MCF 10A (cell line): ENCODE data around the gene NUDCD3. TPM values are rescaled to one million over a fixed set of nuclear protein-coding genes. Genes with fewer than 3 reads are reported as not detected.

Experiments
- BruUV-seq: library from RNA; stranded (reverse); fragments of 400-500 nt; replicated peaks from 2 replicates; lab custom pipeline; 2021; lab: Mats Ljungman, UMichigan
- CTCF ChIA-PET: fragments of 300-600 bp; sonication (Branson Sonifier 250); formaldehyde crosslinking; extraction: SDS; loops from one replicate; lab custom pipeline; 2021; ENCODE audit warnings: antibody characterized with exemption, inconsistent platforms; lab: Yijun Ruan, JAX
- POLR2A ChIA-PET: fragments of 300-600, 350-650 bp; sonication (Branson Sonifier 250); formaldehyde crosslinking; extraction: SDS; loops from one replicate; lab custom pipeline; 2020; ENCODE audit warnings: antibody characterized with exemption, inconsistent platforms; lab: Yijun Ruan, JAX
- DNase-seq: peaks from one replicate; pipeline ENCODE4 v3.0.0-alpha.2; 2018; ENCODE audit not compliant: unreplicated experiment
- H3K27ac Mint-ChIP-seq: one replicate; pipeline ENCODE4 v1.8.0; 2022; ENCODE audit warnings: mild to moderate bottlenecking, low read depth, mixed read lengths; ENCODE audit not compliant: unreplicated experiment
- H3K27me3 Mint-ChIP-seq: one replicate; pipeline ENCODE4 v1.8.0; 2022; ENCODE audit warnings: mixed read lengths; ENCODE audit not compliant: insufficient read depth, unreplicated experiment
- H3K36me3 Mint-ChIP-seq: one replicate; pipeline ENCODE4 v1.8.0; 2022; ENCODE audit warnings: mild to moderate bottlenecking, moderate library complexity, mixed read lengths; ENCODE audit not compliant: insufficient read depth, unreplicated experiment
- H3K4me1 Mint-ChIP-seq: one replicate; pipeline ENCODE4 v1.8.0; 2022; ENCODE audit warnings: mixed read lengths; ENCODE audit not compliant: insufficient read depth, unreplicated experiment
- H3K4me3 Mint-ChIP-seq: one replicate; pipeline ENCODE4 v1.8.0; 2022; ENCODE audit warnings: mild to moderate bottlenecking, moderate library complexity, mixed read lengths; ENCODE audit not compliant: unreplicated experiment
- H3K9me3 Mint-ChIP-seq: one replicate; pipeline ENCODE4 v1.8.0; 2022; ENCODE audit warnings: mixed read lengths; ENCODE audit not compliant: unreplicated experiment
- CTCF ChIP-seq: fragments of 200-600 bp; IDR thresholded peaks from one replicate; pipeline ENCODE4 v1.8.0; 2022; ENCODE audit warnings: antibody characterized with exemption, mild to moderate bottlenecking; ENCODE audit not compliant: unreplicated experiment
- intact Hi-C: fragments of 100-400 bp; cut with micrococcal nuclease; formaldehyde crosslinking; loops from 2 replicates; pipeline ENCODE4 v1.14.1; 2022
- total RNA-seq: library from RNA; stranded (reverse); gene quantifications from 2 replicates; pipeline ENCODE4 v1.2.3, GENCODE V29; 2022

The NUDCD3 gene
- total RNA-seq, 1 experiment from 2014 or later = 85.5 TPM

GRCh38 chr7:44521347-44522095 is 31.1 kb upstream of the NUDCD3 start:
- no peak for TF ChIP-seq CTCF
- BruUV-seq = no TSS peak
- DNase-seq = no peak
- Mint-ChIP-seq H3K36me3 (peaks cover 6% of the 10 kb centered on the region), H3K4me3 (no peak overlapping the region), H3K9me3 (peaks cover 8% of the 10 kb centered on the region), H3K27me3 (peaks cover 34% of the 10 kb centered on the region), H3K27ac (no peak overlapping the region), H3K4me1 (no peaks in the 10 kb centered on the region)
- intact Hi-C loops = no loop called here
- POLR2A ChIA-PET = no interaction called here
- CTCF ChIA-PET = no interaction called here

- peaks cover 34% of the 10 kb centered on the region for H3K27me3 Mint-ChIP-seq
- DNase-seq = no peak
- peaks cover 8% of the 10 kb centered on the region for H3K9me3 Mint-ChIP-seq
- CTCF ChIA-PET = no interaction called here
- peaks cover 6% of the 10 kb centered on the region for H3K36me3 Mint-ChIP-seq
- H3K4me3 Mint-ChIP-seq = no peak overlapping the region
- no peak for TF ChIP-seq CTCF
- no peaks in the 10 kb centered on the region for H3K4me1 Mint-ChIP-seq
- BruUV-seq = no TSS peak
- H3K27ac Mint-ChIP-seq = no peak overlapping the region
- intact Hi-C loops = no loop called here
- POLR2A ChIA-PET = interaction anchor here (0.6 kb wide), 1 partner anchor 501 kb away, joined by 4 read pairs; no protein-coding TSS in a partner anchor
Observed at GRCh38 chr7:44520574-44520973, 30.1 kb upstream of the NUDCD3 start.

GRCh38 chr7:44519546-44519945 is 29.1 kb upstream of the NUDCD3 start:
- ChIA-PET POLR2A (no interaction called here), CTCF (interaction anchor here (0.6 to 0.8 kb wide), 2 partner anchors 10 to 278 kb away, joined by 3 read pairs; no protein-coding TSS in a partner anchor)
- no TSS peak for BruUV-seq
- TF ChIP-seq CTCF = no peak
- no peak overlapping the region for H3K4me3 Mint-ChIP-seq
- peaks cover 26% of the 10 kb centered on the region for H3K27me3 Mint-ChIP-seq
- no peaks in the 10 kb centered on the region for H3K4me1 Mint-ChIP-seq
- peaks cover 6% of the 10 kb centered on the region for H3K36me3 Mint-ChIP-seq
- no peak for DNase-seq
- H3K9me3 Mint-ChIP-seq = peaks cover 2% of the 10 kb centered on the region
- H3K27ac Mint-ChIP-seq = no peak overlapping the region
- intact Hi-C loops = no loop called here

GRCh38 chr7:44518761-44519160 is 28.3 kb upstream of the NUDCD3 start:
- intact Hi-C loops = no loop called here
- CTCF ChIA-PET = no interaction called here
- no TSS peak for BruUV-seq

More at GRCh38 chr7:44518761-44519160, 28.3 kb upstream of the NUDCD3 start:
- H3K4me1 Mint-ChIP-seq = no peaks in the 10 kb centered on the region
- no peak for TF ChIP-seq CTCF
- no peaks in the 10 kb centered on the region for H3K36me3 Mint-ChIP-seq
- DNase-seq = no peak
- H3K27ac Mint-ChIP-seq = no peak overlapping the region
- no peaks in the 10 kb centered on the region for H3K9me3 Mint-ChIP-seq
- peaks cover 19% of the 10 kb centered on the region for H3K27me3 Mint-ChIP-seq
- no peak overlapping the region for H3K4me3 Mint-ChIP-seq
- POLR2A ChIA-PET = no interaction called here
